Central memory CD8-positive, alpha-beta T cell (primary cell): ENCODE results near the gene NAV2.

ENCODE experiments used
- ATAC-seq: fragments of 150-1000 bp; cut with Tn5 transposase; replicated peaks from 2 replicates; pipeline ENCODE4 v1.10.0; 2022; ENCODE audit warnings: mild to moderate bottlenecking, moderate FRiP score, moderate number of reproducible peaks; ENCODE audit not compliant: poor library complexity, severe bottlenecking; ENCODE audit errors: extremely low read depth
- DNase-seq, 2 donors: peaks; one replicate each; pipeline ENCODE4 v3.0.0; 2021; ENCODE audit warnings: low spot score in 2 of 2
- H3K27ac Mint-ChIP-seq: one replicate; pipeline ENCODE4 v1.8.0; 2022; ENCODE audit warnings: low read depth, mild to moderate bottlenecking, moderate library complexity, mixed read lengths
- H3K27me3 Mint-ChIP-seq: one replicate; pipeline ENCODE4 v1.8.0; 2022; ENCODE audit warnings: mixed read lengths
- H3K36me3 Mint-ChIP-seq: one replicate; pipeline ENCODE4 v1.8.0; 2022; ENCODE audit warnings: mild to moderate bottlenecking, moderate library complexity, mixed read lengths; ENCODE audit not compliant: insufficient read depth
- H3K4me1 Mint-ChIP-seq: one replicate; pipeline ENCODE4 v1.8.0; 2022; ENCODE audit warnings: mixed read lengths
- H3K4me3 Mint-ChIP-seq: one replicate; pipeline ENCODE4 v1.8.0; 2022; ENCODE audit warnings: mild to moderate bottlenecking, moderate library complexity, mixed read lengths
- H3K9me3 Mint-ChIP-seq: one replicate; pipeline ENCODE4 v1.8.0; 2022; ENCODE audit warnings: mixed read lengths

The NAV2 gene

GRCh38 chr11:19744130-19744529 is 31.5 kb downstream of the NAV2 start:
- DNase-seq: no peak
- no peak for ATAC-seq
- no peak overlapping the region for H3K27ac Mint-ChIP-seq
- H3K4me3 Mint-ChIP-seq: no peak overlapping the region
- no peaks in the 10 kb centered on the region for H3K9me3 Mint-ChIP-seq
- H3K4me1 Mint-ChIP-seq: no peaks in the 10 kb centered on the region
- no peaks in the 10 kb centered on the region for H3K36me3 Mint-ChIP-seq
- no peaks in the 10 kb centered on the region for H3K27me3 Mint-ChIP-seq

- no peaks in the 10 kb centered on the region for H3K4me1 Mint-ChIP-seq
- no peaks in the 10 kb centered on the region for H3K36me3 Mint-ChIP-seq
- no peaks in the 10 kb centered on the region for H3K9me3 Mint-ChIP-seq
- no peak for DNase-seq
- peaks cover 1% of the 10 kb centered on the region for H3K27me3 Mint-ChIP-seq
- H3K4me3 Mint-ChIP-seq: no peak overlapping the region
- no peak for ATAC-seq
- no peak overlapping the region for H3K27ac Mint-ChIP-seq
Measured at GRCh38 chr11:19746086-19746485, 33.4 kb downstream of the NAV2 start.

- ATAC-seq (no peak), DNase-seq (no peak)
- Mint-ChIP-seq H3K27ac (no peak overlapping the region), H3K9me3 (no peaks in the 10 kb centered on the region), H3K36me3 (no peaks in the 10 kb centered on the region), H3K4me1 (no peaks in the 10 kb centered on the region), H3K27me3 (peaks cover 14% of the 10 kb centered on the region), H3K4me3 (no peak overlapping the region)
Measured at GRCh38 chr11:19747634-19748033, 35.0 kb downstream of the NAV2 start.

- no peak for ATAC-seq
- DNase-seq: no peak
- H3K4me1 Mint-ChIP-seq: no peaks in the 10 kb centered on the region
- no peaks in the 10 kb centered on the region for H3K9me3 Mint-ChIP-seq
- H3K27ac Mint-ChIP-seq: no peak overlapping the region
- no peak overlapping the region for H3K4me3 Mint-ChIP-seq
- H3K36me3 Mint-ChIP-seq: no peaks in the 10 kb centered on the region
- H3K27me3 Mint-ChIP-seq: peaks cover 24% of the 10 kb centered on the region
Measured at GRCh38 chr11:19751055-19751454, 38.4 kb downstream of the NAV2 start.

GRCh38 chr11:19753451-19754106 is 40.9 kb downstream of the NAV2 start:
- no peak for DNase-seq
- H3K27ac Mint-ChIP-seq: no peak overlapping the region
- no peaks in the 10 kb centered on the region for H3K36me3 Mint-ChIP-seq
- ATAC-seq: no peak
- no peaks in the 10 kb centered on the region for H3K9me3 Mint-ChIP-seq
- H3K27me3 Mint-ChIP-seq: peaks cover 24% of the 10 kb centered on the region
- H3K4me3 Mint-ChIP-seq: no peak overlapping the region
- no peaks in the 10 kb centered on the region for H3K4me1 Mint-ChIP-seq

GRCh38 chr11:19756675-19757475 is 44.2 kb downstream of the NAV2 start:
- Mint-ChIP-seq H3K4me1 (no peaks in the 10 kb centered on the region), H3K36me3 (no peaks in the 10 kb centered on the region), H3K9me3 (no peaks in the 10 kb centered on the region), H3K4me3 (no peak overlapping the region), H3K27me3 (peaks cover 18% of the 10 kb centered on the region), H3K27ac (no peak overlapping the region)
- DNase-seq: no peak
- no peak for ATAC-seq

- Mint-ChIP-seq H3K27me3 (peaks cover 30% of the 10 kb centered on the region), H3K27ac (no peak overlapping the region), H3K36me3 (no peaks in the 10 kb centered on the region), H3K4me3 (no peak overlapping the region), H3K4me1 (no peaks in the 10 kb centered on the region), H3K9me3 (no peaks in the 10 kb centered on the region)
- ATAC-seq: no peak
- DNase-seq: no peak
Measured at GRCh38 chr11:19759389-19759788, 46.8 kb downstream of the NAV2 start.

- peaks cover 37% of the 10 kb centered on the region for H3K27me3 Mint-ChIP-seq
- DNase-seq (no peak), ATAC-seq (no peak)
- no peaks in the 10 kb centered on the region for H3K4me1 Mint-ChIP-seq
- no peaks in the 10 kb centered on the region for H3K9me3 Mint-ChIP-seq
- no peak overlapping the region for H3K27ac Mint-ChIP-seq
- H3K36me3 Mint-ChIP-seq: no peaks in the 10 kb centered on the region
- no peak overlapping the region for H3K4me3 Mint-ChIP-seq
Measured at GRCh38 chr11:19762266-19762665, 49.6 kb downstream of the NAV2 start.

GRCh38 chr11:19763330-19763729 is 50.7 kb downstream of the NAV2 start:
- no peak for ATAC-seq
- Mint-ChIP-seq H3K36me3 (no peaks in the 10 kb centered on the region), H3K4me3 (no peak overlapping the region), H3K27me3 (peaks cover 37% of the 10 kb centered on the region), H3K4me1 (no peaks in the 10 kb centered on the region), H3K27ac (no peak overlapping the region), H3K9me3 (no peaks in the 10 kb centered on the region)
- DNase-seq: no peak

GRCh38 chr11:19766206-19766605 is 53.6 kb downstream of the NAV2 start:
- Mint-ChIP-seq H3K27ac (no peak overlapping the region), H3K4me3 (no peak overlapping the region), H3K4me1 (no peaks in the 10 kb centered on the region), H3K27me3 (peaks cover 42% of the 10 kb centered on the region), H3K9me3 (no peaks in the 10 kb centered on the region), H3K36me3 (no peaks in the 10 kb centered on the region)
- ATAC-seq (no peak), DNase-seq (no peak)

- ATAC-seq: no peak
- H3K4me1 Mint-ChIP-seq: no peaks in the 10 kb centered on the region
- H3K27ac Mint-ChIP-seq: no peak overlapping the region
- no peak for DNase-seq
- peaks cover 46% of the 10 kb centered on the region for H3K27me3 Mint-ChIP-seq
- no peak overlapping the region for H3K4me3 Mint-ChIP-seq
- H3K9me3 Mint-ChIP-seq: no peaks in the 10 kb centered on the region
- H3K36me3 Mint-ChIP-seq: no peaks in the 10 kb centered on the region
Measured at GRCh38 chr11:19766810-19767209, 54.2 kb downstream of the NAV2 start.

- Mint-ChIP-seq H3K9me3 (no peaks in the 10 kb centered on the region), H3K36me3 (no peaks in the 10 kb centered on the region), H3K27ac (no peak overlapping the region), H3K4me3 (no peak overlapping the region), H3K4me1 (no peaks in the 10 kb centered on the region), H3K27me3 (peaks cover 44% of the 10 kb centered on the region)
- DNase-seq: no peak
- ATAC-seq: no peak
Measured at GRCh38 chr11:19767627-19768151, 55.1 kb downstream of the NAV2 start.

- ATAC-seq: no peak
- H3K9me3 Mint-ChIP-seq: no peaks in the 10 kb centered on the region
- no peak overlapping the region for H3K27ac Mint-ChIP-seq
- DNase-seq: no peak
- no peaks in the 10 kb centered on the region for H3K4me1 Mint-ChIP-seq
- H3K36me3 Mint-ChIP-seq: no peaks in the 10 kb centered on the region
- peaks cover 48% of the 10 kb centered on the region for H3K27me3 Mint-ChIP-seq
- H3K4me3 Mint-ChIP-seq: no peak overlapping the region
Measured at GRCh38 chr11:19768197-19768596, 55.6 kb downstream of the NAV2 start.
